Retina (tissue), 1 donor: ENCODE measurements around the gene RXFP2.

ENCODE experiments used
- DNase-seq: peaks from one replicate; pipeline ENCODE4 v3.0.0-alpha.2; 2016

The RXFP2 gene

GRCh38 chr13:31739226-31739625 lies at the start of gene RXFP2:
RXFP2 (plus strand) TSS chr13:31739526; CDS start chr13:31739613, 87 bp downstream.
- no peak for DNase-seq

GRCh38 chr13:31697290-31697689 lies 42.0 kb upstream of the RXFP2 start:
- DNase-seq = no peak

GRCh38 chr13:31699650-31700049 lies 39.7 kb upstream of the RXFP2 start:
- peak; percentile 13 for DNase-seq

GRCh38 chr13:31703780-31704179 lies 35.5 kb upstream of the RXFP2 start:
- no peak for DNase-seq

- no peak for DNase-seq
Measured at GRCh38 chr13:31706105-31706504, 33.2 kb upstream of the RXFP2 start.

- no peak for DNase-seq
Measured at GRCh38 chr13:31717583-31717982, 21.7 kb upstream of the RXFP2 start.

- no peak for DNase-seq
Measured at GRCh38 chr13:31719214-31719613, 20.1 kb upstream of the RXFP2 start.

GRCh38 chr13:31722673-31723072 lies 16.7 kb upstream of the RXFP2 start:
- DNase-seq = no peak

- no peak for DNase-seq
Measured at GRCh38 chr13:31725841-31726240, 13.5 kb upstream of the RXFP2 start.

GRCh38 chr13:31731921-31732320 lies 7.4 kb upstream of the RXFP2 start:
- DNase-seq = no peak

GRCh38 chr13:31733066-31733465 lies 6.3 kb upstream of the RXFP2 start:
- DNase-seq = no peak

- DNase-seq = no peak
Measured at GRCh38 chr13:31733647-31734046, 5.7 kb upstream of the RXFP2 start.

- peak; percentile 76 for DNase-seq
Measured at GRCh38 chr13:31742097-31742734, 2.9 kb downstream of the RXFP2 start.

- no peak for DNase-seq
Measured at GRCh38 chr13:31747291-31747690, 8.0 kb downstream of the RXFP2 start.

- DNase-seq = no peak
Measured at GRCh38 chr13:31747966-31748365, 8.6 kb downstream of the RXFP2 start.

- DNase-seq = no peak
Measured at GRCh38 chr13:31749929-31750328, 10.6 kb downstream of the RXFP2 start.

- no peak for DNase-seq
Measured at GRCh38 chr13:31755211-31755610, 15.9 kb downstream of the RXFP2 start.

- DNase-seq = no peak
Measured at GRCh38 chr13:31755803-31756212, 16.5 kb downstream of the RXFP2 start.

GRCh38 chr13:31756346-31756745 lies 17.0 kb downstream of the RXFP2 start:
- no peak for DNase-seq

GRCh38 chr13:31761951-31762350 lies 22.6 kb downstream of the RXFP2 start:
- DNase-seq = no peak

GRCh38 chr13:31764556-31764955 lies 25.2 kb downstream of the RXFP2 start:
- DNase-seq = no peak

GRCh38 chr13:31765138-31765785 lies 25.9 kb downstream of the RXFP2 start:
- no peak for DNase-seq

- DNase-seq = no peak
Measured at GRCh38 chr13:31767175-31767900, 28.0 kb downstream of the RXFP2 start.

- no peak for DNase-seq
Measured at GRCh38 chr13:31768351-31768750, 29.0 kb downstream of the RXFP2 start.
